GM19099 (cell line): ENCODE data around the gene HSPA12B.

Experiments used
- POLR2A ChIP-seq: IDR thresholded peaks from 3 replicates; pipeline ENCODE4 v1.6.1; 2011; ENCODE audit warnings: low read depth; ENCODE audit not compliant: insufficient read length; ENCODE audit errors: extremely low read depth

Gene HSPA12B

DNA sequence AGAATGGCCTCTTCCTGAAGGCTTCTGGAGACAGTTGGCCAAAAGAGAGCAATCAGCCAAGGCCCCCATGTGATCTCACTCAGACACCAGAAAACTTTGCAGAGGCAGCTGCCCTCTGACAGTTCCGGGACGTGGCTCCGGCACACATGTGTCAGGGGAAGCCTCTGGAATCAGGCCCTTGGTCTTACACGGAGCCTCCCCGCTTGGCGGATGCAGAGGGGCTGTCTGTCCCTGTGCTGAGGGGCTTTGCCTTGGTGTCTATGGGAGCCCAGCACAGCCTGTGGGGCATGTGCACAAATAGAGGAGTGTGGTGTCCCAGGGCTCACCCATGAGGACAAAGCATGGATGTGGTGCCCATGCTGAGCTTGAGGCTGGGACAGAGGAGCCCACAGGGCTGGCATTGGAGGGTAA, 33.9 kb upstream of the HSPA12B start:
- no peak for TF ChIP-seq POLR2A

DNA sequence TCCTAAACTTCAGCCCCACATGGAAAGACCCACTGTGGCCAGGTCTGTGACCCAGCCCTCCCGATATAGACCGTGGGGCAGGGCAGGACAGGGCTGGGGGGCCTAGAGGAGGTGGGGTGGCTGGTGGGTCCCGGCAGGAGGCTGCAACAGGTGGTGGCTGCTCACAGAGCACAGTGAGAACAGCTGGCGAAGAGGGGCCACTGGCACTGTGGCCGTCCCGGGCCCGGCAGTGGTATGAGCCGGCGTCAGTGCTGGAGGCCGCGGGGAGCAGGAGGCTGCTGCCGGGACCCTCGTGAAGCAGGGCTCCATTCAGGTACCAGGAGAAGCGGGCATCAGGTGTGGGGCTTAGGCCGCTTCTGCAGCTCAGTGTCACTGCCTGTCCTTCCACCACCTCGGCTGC, 33.4 kb upstream of the HSPA12B start:
- TF ChIP-seq POLR2A = no peak

DNA sequence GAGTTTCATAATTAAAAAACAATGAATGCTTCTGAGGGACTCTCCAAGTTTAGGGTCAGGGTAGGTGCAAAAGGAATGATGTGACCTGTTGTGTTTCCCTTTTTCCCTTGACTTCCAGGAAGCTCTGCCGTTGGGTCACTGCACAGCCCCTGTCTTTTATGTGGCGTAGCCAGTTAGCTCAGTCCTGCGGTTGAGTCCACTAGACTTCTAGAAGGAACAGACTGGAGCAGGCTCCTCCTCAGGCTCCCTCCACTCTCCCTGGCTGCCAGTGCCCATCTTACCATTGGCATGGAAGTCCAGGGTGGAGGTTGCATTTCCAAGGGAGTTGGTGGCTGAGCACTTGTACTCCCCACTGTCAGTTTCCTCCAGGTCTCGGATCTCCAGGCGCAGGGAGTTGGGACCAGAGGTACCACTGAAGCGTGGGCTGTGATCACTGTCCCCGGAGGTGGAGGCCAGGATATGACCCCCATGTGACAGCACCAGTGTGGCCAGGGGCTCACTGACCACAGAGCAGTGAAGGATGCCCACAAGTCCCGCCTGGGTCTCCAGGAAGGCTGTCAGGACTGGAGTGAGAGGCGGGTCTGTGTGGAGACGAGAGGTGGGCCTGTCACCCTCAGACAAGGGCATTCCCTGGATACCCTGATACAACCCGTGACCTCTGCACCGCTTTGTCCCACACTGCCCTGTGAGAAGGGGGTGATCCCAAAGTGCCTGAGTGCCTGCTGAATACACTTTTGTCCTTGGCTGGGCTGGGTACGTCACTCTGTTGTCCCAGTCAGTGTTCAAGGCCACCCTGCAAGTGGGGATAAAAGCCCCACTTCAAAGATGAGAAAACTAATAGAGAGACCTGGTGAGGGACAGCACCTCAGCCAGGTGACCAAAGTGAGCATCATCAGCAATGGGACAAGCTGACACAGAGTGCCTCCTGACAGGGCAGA, 31.2 kb upstream of the HSPA12B start:
- TF ChIP-seq POLR2A = no peak

GRCh38 chr20:3702611-3703391, 29.7 kb upstream of the HSPA12B start:
- TF ChIP-seq POLR2A = no peak

GRCh38 chr20:3704087-3704486, 28.4 kb upstream of the HSPA12B start:
- TF ChIP-seq POLR2A = no peak

DNA sequence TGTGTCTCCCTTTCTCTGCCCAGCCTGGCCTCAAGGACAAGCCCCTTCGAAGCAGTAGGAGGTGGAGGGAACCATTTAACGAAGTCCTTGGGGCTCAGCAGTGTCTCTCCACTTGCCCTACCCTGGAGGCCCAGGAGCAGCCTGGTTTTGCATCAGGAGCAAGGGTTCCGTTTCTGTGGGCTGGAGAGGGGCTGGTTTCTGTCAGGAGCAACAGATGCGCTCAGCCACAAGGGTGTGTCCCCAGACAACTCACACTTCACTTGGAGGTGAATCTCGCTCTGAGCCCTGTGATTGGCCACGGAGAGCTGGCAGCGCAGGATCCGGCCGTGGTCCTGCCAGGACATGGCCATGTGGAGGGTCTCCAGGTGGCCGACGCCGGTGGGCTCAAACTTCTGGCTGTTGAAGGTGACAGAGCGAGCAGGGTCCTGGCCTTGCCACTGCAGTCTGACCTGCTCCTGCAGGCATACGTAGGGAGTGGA, 27.0 kb upstream of the HSPA12B start:
- TF ChIP-seq POLR2A = no peak

DNA sequence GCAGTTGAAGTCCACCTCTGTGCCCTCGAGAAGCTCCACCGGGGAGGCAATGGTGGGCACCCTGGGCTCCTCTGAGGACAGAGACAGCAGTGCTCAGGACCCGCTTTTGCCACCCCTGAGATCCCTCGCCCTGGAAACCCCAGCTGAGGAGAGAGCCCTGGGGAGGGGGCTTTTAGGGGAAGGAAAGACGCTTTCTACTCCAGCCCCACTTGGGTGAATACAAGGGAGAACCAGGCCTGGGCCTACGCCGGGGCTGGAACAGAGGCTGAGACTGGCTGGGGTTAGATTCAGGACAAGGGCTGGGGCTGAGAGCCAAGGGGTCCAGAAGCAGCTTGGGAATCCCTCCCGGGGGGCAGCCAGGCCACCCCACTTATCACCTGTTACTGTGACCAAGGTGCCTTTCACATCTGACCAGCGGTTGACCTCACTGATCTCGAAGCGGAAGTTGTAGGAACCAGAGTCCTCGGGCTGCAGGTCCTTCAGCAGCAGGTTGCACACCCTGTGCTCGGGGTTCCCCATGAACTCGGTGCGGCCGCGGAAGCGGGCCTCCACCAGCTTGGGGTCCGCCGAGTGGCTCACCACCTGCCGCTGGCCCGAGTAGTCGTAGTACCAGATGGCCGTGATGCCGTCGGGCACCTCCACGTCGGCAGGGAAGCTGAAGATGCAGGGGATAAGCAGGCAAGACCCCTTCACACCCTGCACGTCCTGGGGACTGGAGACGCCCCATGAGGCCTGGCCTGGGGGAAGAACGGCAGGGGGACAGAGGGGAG, 26.3 kb upstream of the HSPA12B start:
- no peak for TF ChIP-seq POLR2A

DNA sequence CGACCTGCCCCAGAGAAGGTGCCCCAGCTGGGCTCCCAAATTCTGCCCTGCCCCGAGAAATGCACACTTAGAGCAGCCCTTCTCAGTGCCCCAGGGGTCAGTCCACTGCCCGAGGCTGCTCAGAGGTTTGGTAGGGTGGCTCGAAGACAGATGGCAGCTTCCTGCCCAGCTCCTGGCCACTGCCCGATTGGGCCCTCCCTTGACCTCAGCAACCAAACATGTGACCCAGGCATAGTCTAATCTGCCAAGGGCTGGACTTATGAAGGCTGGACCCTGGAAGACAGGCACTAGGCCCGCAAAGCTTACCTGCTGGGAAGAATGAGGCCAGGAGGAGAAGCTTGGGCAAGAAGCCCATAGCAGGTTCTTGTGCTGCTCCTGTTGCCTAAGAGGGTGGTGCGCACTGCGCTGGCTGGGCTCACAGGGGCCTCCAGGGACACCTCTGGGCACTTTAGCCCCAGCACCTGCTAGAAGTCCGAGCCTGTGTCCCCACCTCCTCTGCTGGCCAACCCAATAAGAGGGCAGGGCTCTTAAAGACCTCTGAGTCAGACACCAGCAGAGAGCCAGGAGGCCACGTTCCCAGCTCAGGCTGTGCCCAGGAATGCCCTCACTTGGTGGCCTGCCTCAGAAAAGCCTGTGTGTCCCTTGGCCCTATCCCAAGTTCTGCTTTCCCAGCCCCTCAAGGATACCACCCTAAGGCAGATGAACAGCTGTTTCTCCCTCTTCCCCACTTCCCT, 25.5 kb upstream of the HSPA12B start:
- TF ChIP-seq POLR2A = no peak

GRCh38 chr20:3707508-3707899, 25.0 kb upstream of the HSPA12B start:
- TF ChIP-seq POLR2A = no peak

GRCh38 chr20:3710011-3710466, 22.4 kb upstream of the HSPA12B start:
- no peak for TF ChIP-seq POLR2A

DNA sequence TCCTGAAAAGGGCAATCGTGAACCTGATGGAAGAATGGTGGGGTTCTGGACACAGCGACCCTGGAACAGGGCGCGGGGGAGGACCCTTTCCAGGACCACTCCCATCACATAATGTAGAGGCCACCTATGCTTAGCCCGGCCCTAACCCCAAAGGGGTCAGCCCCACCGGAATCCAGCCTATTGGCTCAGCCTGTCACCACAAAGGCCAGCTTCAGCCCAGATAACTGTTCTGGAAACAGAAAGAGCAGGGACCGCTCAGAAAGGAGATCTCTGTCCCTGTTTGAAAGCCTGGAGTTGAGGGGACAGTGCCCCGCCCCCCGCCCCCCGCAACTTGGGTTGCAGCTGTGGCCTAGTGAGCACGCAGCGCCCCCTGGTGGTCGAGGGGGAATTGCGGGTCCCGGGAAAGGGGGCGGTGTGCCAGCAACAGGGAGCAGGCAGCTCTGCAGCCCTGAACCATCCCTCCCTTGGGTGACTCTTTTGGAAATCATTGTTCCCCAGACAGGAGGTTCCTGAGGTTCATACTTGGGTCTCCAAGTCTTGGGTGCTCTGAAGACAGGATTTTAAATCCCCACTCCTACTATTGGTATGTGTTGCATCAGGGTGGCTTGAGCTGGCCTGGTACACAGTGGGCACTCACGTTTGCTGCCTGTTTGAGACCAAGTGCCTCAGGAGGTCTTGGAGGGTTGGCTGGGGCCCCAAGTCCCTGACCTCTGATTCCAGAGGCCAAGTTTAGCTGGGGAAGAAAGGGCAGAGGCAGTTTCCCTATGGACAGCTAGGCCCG, 21.6 kb upstream of the HSPA12B start:
- no peak for TF ChIP-seq POLR2A

DNA sequence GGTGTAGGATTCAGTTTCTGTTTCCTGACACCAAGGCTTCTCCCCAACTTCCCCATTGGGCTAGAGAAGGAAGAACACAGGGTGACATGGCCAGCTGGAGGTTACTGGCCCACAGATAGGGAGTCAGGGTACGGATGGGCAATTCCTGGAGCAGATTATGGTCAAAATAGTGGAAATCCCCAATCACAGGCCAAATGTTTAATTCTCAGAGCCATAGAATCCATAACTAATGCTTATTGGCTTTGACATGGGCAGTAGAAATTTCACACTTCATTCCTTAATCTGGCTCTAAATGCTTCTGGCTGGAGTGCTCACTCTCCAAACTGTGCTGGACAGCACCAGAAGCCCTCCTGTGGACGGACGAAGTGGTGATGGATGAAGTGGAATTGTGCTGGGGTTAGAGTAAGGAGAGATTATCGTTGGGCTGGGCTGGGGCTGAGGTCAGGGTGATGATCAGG, 21.0 kb upstream of the HSPA12B start:
- no peak for TF ChIP-seq POLR2A

DNA sequence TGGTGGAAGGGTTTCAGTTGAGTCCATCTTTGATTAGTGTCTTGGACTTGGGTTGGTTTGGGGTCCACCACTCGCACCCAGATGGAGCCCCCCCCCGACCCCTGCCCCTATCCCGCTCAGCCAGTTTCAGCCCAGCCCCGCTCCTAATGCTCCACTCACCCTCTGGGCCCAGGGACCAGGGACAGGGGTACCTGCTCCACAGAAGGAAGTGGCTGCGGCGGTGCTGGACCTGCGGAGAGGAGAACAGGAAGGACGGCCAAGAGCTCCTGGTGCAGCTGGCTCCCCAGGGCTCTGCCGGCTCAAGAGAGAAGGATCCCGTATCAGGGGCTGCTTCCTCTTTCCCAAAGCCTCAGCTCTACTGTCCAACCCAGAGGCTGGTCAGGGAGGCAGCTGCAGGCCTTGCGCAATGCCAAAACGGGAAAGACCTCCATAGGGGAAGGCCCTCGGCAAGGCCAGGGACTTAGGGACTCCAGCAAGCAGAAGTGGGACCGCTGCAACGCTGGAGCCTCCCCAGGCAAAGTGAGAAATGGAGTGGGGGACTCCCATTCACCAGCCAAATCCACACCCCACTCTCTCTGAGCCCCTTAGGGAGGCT, 20.1 kb upstream of the HSPA12B start, which contains the start of gene SIGLEC1:
Gene SIGLEC1, minus strand, starts transcription at position 322 of the 595 bp plus-strand sequence. CDS start 5,472 bp downstream, outside the sequence.
- no peak for TF ChIP-seq POLR2A
